ENCODE results near the gene MSLN. TPM values are rescaled to one million over a fixed set of nuclear protein-coding genes. Genes with fewer than 3 reads are reported as not detected.

Gene MSLN
- total and polyA plus RNA-seq, 5 experiments from 2014 or later = not detected

- DNase-seq = no peak
- ATAC-seq = no peak
- POLR2A ChIA-PET = interaction anchor here (0.8 to 23.0 kb wide), 5 partner anchors 10 to 36 kb away, joined by 3 to 411 read pairs (median 11); partner anchors contain the start of genes ANTKMT, CCDC78, CIAO3 and HAGHL
- Mint-ChIP-seq H3K4me3 (no peak overlapping the region), H3K4me1 (peaks cover 0 to 4% (median 3%) of the 10 kb centered on the region in 4 donors), H3K27ac (no peak overlapping the region), H3K36me3 (peaks cover 0 to 21% (median 1%) of the 10 kb centered on the region in 3 donors), H3K27me3 (no peaks in the 10 kb centered on the region), H3K9me3 (no peaks in the 10 kb centered on the region)
Measured at GRCh38 chr16:730666-731509, 29.6 kb upstream of the MSLN start.

- H3K4me1 Mint-ChIP-seq = peaks cover 0 to 2% (median under 1%) of the 10 kb centered on the region in 4 donors
- ATAC-seq (no peak), DNase-seq (no peak)
- peaks cover 0 to 32% (median 2%) of the 10 kb centered on the region in 3 donors for H3K36me3 Mint-ChIP-seq
- no peaks in the 10 kb centered on the region for H3K27me3 Mint-ChIP-seq
- no peaks in the 10 kb centered on the region for H3K9me3 Mint-ChIP-seq
- POLR2A ChIA-PET = interaction anchor here (23.0 kb wide), 1 partner anchor 16 kb away, joined by 411 read pairs; the partner anchor contains the start of genes ANTKMT, CCDC78, HAGHL and METRN
- peak overlapping the region in 1 of 10 donors; percentile 34 for H3K4me3 Mint-ChIP-seq
- H3K27ac Mint-ChIP-seq = peak overlapping the region in 1 of 10 donors; percentile 5
Measured at GRCh38 chr16:732332-732731, 28.2 kb upstream of the MSLN start.

GRCh38 chr16:732936-733335 is 27.6 kb upstream of the MSLN start:
- Mint-ChIP-seq H3K36me3 (peaks cover 0 to 35% (median 2%) of the 10 kb centered on the region in 3 donors), H3K27ac (no peak overlapping the region), H3K27me3 (no peaks in the 10 kb centered on the region), H3K4me1 (peaks cover 0 to 5% (median 1%) of the 10 kb centered on the region in 4 donors), H3K9me3 (no peaks in the 10 kb centered on the region), H3K4me3 (no peak overlapping the region)
- no peak for ATAC-seq
- POLR2A ChIA-PET = interaction anchor here (23.0 kb wide), 1 partner anchor 16 kb away, joined by 411 read pairs; the partner anchor contains the start of genes ANTKMT, CCDC78, HAGHL and METRN
- DNase-seq = peak in 1 of 10 donors; percentile 64

GRCh38 chr16:733382-734207 is 26.9 kb upstream of the MSLN start:
- POLR2A ChIA-PET = interaction anchor here (1.0 to 23.0 kb wide), 2 partner anchors 17 to 39 kb away, joined by 3 to 411 read pairs; partner anchors contain the start of genes ANTKMT, CCDC78, HAGHL and METRN
- H3K27me3 Mint-ChIP-seq = no peaks in the 10 kb centered on the region
- H3K9me3 Mint-ChIP-seq = no peaks in the 10 kb centered on the region
- no peak overlapping the region for H3K27ac Mint-ChIP-seq
- H3K4me3 Mint-ChIP-seq = no peak overlapping the region
- ATAC-seq (peak; percentile 45 to 66), DNase-seq (peak in 3 of 10 donors; percentile 47 to 78 (median 59))
- H3K4me1 Mint-ChIP-seq = peaks cover 0 to 5% (median 2%) of the 10 kb centered on the region in 4 donors
- H3K36me3 Mint-ChIP-seq = peaks cover 0 to 35% (median 2%) of the 10 kb centered on the region in 3 donors

GRCh38 chr16:734208-734980 is 26.1 kb upstream of the MSLN start:
- no peak for DNase-seq
- H3K4me1 Mint-ChIP-seq = peaks cover 0 to 10% (median 4%) of the 10 kb centered on the region in 4 donors

GRCh38 chr16:734981-735881 is 25.3 kb upstream of the MSLN start:
- Mint-ChIP-seq H3K27ac (peak overlapping the region in 2 of 10 donors; percentile 56 to 72), H3K36me3 (peaks cover 0 to 35% (median 2%) of the 10 kb centered on the region in 3 donors), H3K27me3 (no peaks in the 10 kb centered on the region), H3K9me3 (no peaks in the 10 kb centered on the region), H3K4me1 (peaks cover 0 to 17% (median 8%) of the 10 kb centered on the region in 4 donors), H3K4me3 (peak overlapping the region in 1 of 10 donors; percentile 26)
- POLR2A ChIA-PET = interaction anchor here (1.0 to 23.0 kb wide), 2 partner anchors 19 to 40 kb away, joined by 3 to 411 read pairs; partner anchors contain the start of genes ANTKMT, CCDC78, HAGHL and METRN
- ATAC-seq (no peak), DNase-seq (no peak)

More at GRCh38 chr16:734208-734980, 26.1 kb upstream of the MSLN start:
- Mint-ChIP-seq H3K4me3 (no peak overlapping the region), H3K27ac (no peak overlapping the region), H3K27me3 (no peaks in the 10 kb centered on the region), H3K9me3 (no peaks in the 10 kb centered on the region), H3K36me3 (peaks cover 0 to 35% (median 2%) of the 10 kb centered on the region in 3 donors)
- POLR2A ChIA-PET = interaction anchor here (1.0 to 23.0 kb wide), 2 partner anchors 18 to 39 kb away, joined by 3 to 411 read pairs; partner anchors contain the start of genes ANTKMT, CCDC78, HAGHL and METRN
- no peak for ATAC-seq

GRCh38 chr16:735982-736453 is 24.5 kb upstream of the MSLN start:
- H3K4me1 Mint-ChIP-seq = peaks cover 0 to 17% (median 8%) of the 10 kb centered on the region in 4 donors
- ATAC-seq = no peak
- peak overlapping the region in 2 of 10 donors; percentile 72 to 82 for H3K27ac Mint-ChIP-seq
- H3K27me3 Mint-ChIP-seq = no peaks in the 10 kb centered on the region
- no peaks in the 10 kb centered on the region for H3K9me3 Mint-ChIP-seq
- peaks cover 0 to 35% (median 2%) of the 10 kb centered on the region in 3 donors for H3K36me3 Mint-ChIP-seq
- DNase-seq = no peak
- no peak overlapping the region for H3K4me3 Mint-ChIP-seq
- POLR2A ChIA-PET = interaction anchor here (23.0 kb wide), 1 partner anchor 19 kb away, joined by 411 read pairs; the partner anchor contains the start of genes ANTKMT, CCDC78, HAGHL and METRN

- Mint-ChIP-seq H3K36me3 (peaks cover 0 to 34% (median 2%) of the 10 kb centered on the region in 3 donors), H3K27ac (no peak overlapping the region), H3K4me1 (peaks cover 0 to 19% (median 8%) of the 10 kb centered on the region in 4 donors), H3K27me3 (no peaks in the 10 kb centered on the region), H3K4me3 (no peak overlapping the region), H3K9me3 (no peaks in the 10 kb centered on the region)
- no peak for DNase-seq
- no peak for ATAC-seq
- POLR2A ChIA-PET = interaction anchor here (23.0 kb wide), 1 partner anchor 20 kb away, joined by 411 read pairs; the partner anchor contains the start of genes ANTKMT, CCDC78, HAGHL and METRN
Measured at GRCh38 chr16:736936-737481, 23.5 kb upstream of the MSLN start.

- H3K9me3 Mint-ChIP-seq = no peaks in the 10 kb centered on the region
- peak overlapping the region in 6 of 10 donors; percentile 43 to 80 (median 68) for H3K27ac Mint-ChIP-seq
- H3K36me3 Mint-ChIP-seq = peaks cover 0 to 23% (median 2%) of the 10 kb centered on the region in 3 donors
- POLR2A ChIA-PET = interaction anchor here (1.0 to 23.0 kb wide), 6 partner anchors 10 to 72 kb away, joined by 3 to 411 read pairs (median 8); partner anchors contain the start of genes ANTKMT, CCDC78, HAGHL and METRN
- peaks cover 0 to 19% (median 8%) of the 10 kb centered on the region in 4 donors for H3K4me1 Mint-ChIP-seq
- no peaks in the 10 kb centered on the region for H3K27me3 Mint-ChIP-seq
- DNase-seq = no peak
- peak overlapping the region; percentile 47 to 85 (median 74) for H3K4me3 Mint-ChIP-seq
- ATAC-seq = no peak
Measured at GRCh38 chr16:739560-740458, 20.7 kb upstream of the MSLN start.

Data from naive thymus-derived CD8-positive, alpha-beta T cell (primary cell).